CD4-positive, alpha-beta memory T cell (primary cell): ENCODE results near the gene TYMP. TPM values are rescaled to one million over a fixed set of nuclear protein-coding genes. Genes with fewer than 3 reads are reported as not detected.

Experiments
- CTCF ChIA-PET: fragments of 350-600 bp; sonication (Branson Sonifier 250); formaldehyde crosslinking; loops from one replicate; lab custom pipeline; 2021; ENCODE audit warnings: inconsistent platforms; ENCODE audit not compliant: partially characterized antibody; lab: Charles Lee
- POLR2A ChIA-PET: fragments of 350-600 bp; sonication (Branson Sonifier 250); formaldehyde crosslinking; loops from one replicate; lab custom pipeline; 2021; ENCODE audit not compliant: partially characterized antibody; lab: Charles Lee
- DNase-seq, 5 donors: peaks; one replicate each; pipeline versions ENCODE4 v3.0.0 to v3.0.0-alpha.2; 2020 to 2022; ENCODE audit warnings: mixed read lengths in 1 of 5
- H3K27ac ChIP-seq: one replicate; pipeline ENCODE4 v1.7.0; 2013; ENCODE audit warnings: low read depth, low read length
- H3K27me3 ChIP-seq: 2 replicates; pipeline ENCODE4 v1.7.0; 2013; ENCODE audit warnings: mild to moderate bottlenecking, low read length, moderate library complexity; ENCODE audit not compliant: insufficient read depth
- H3K36me3 ChIP-seq: 2 replicates; pipeline ENCODE4 v1.7.0; 2013; ENCODE audit warnings: mild to moderate bottlenecking, low read length, moderate library complexity; ENCODE audit not compliant: insufficient read depth
- H3K4me1 ChIP-seq: 2 replicates; pipeline ENCODE4 v1.7.0; 2013; ENCODE audit warnings: mild to moderate bottlenecking, low read length, moderate library complexity; ENCODE audit not compliant: insufficient read depth
- H3K4me3 ChIP-seq, 2 donors: one replicate each; pipeline ENCODE4 v1.7.0; 2013; ENCODE audit warnings: low read length in 2 of 2, mild to moderate bottlenecking in 1 of 2
- H3K9me3 ChIP-seq, 2 donors: one replicate each; pipeline ENCODE4 v1.7.0; 2013; ENCODE audit warnings: low read length in 2 of 2, control low read depth in 1 of 2; ENCODE audit not compliant: control insufficient read depth in 1 of 2
- H3K27ac Mint-ChIP-seq, 7 donors: one replicate each; pipeline ENCODE4 v1.8.0; 2020 to 2021; ENCODE audit warnings: mixed read lengths in 7 of 7, mild to moderate bottlenecking in 6 of 7, inconsistent platforms in 3 of 7, moderate library complexity in 3 of 7
- H3K27me3 Mint-ChIP-seq, 2 donors: one replicate each; pipeline ENCODE4 v1.8.0; 2020 to 2021; ENCODE audit warnings: mixed read lengths in 2 of 2
- H3K36me3 Mint-ChIP-seq, 2 donors: one replicate each; pipeline ENCODE4 v1.8.0; 2020 to 2021; ENCODE audit warnings: mixed read lengths in 2 of 2, inconsistent platforms in 1 of 2, mild to moderate bottlenecking in 1 of 2
- H3K4me1 Mint-ChIP-seq, 4 donors: one replicate each; pipeline ENCODE4 v1.8.0; 2020 to 2021; ENCODE audit warnings: mixed read lengths in 4 of 4, mild to moderate bottlenecking in 1 of 4
- H3K4me3 Mint-ChIP-seq, 8 donors: one replicate each; pipeline ENCODE4 v1.8.0; 2020 to 2021; ENCODE audit warnings: mixed read lengths in 8 of 8, mild to moderate bottlenecking in 7 of 8, moderate library complexity in 6 of 8, inconsistent platforms in 3 of 8
- H3K9me3 Mint-ChIP-seq, 8 donors: one replicate each; pipeline ENCODE4 v1.8.0; 2020 to 2021; ENCODE audit warnings: mixed read lengths in 8 of 8, mild to moderate bottlenecking in 5 of 8, inconsistent platforms in 3 of 8, moderate library complexity in 1 of 8
- intact Hi-C: fragments of 100-400 bp; cut with micrococcal nuclease; formaldehyde crosslinking; loops from one replicate; pipeline ENCODE4 v1.15.1; 2023
- polyA plus RNA-seq, 2 donors: library from polyadenylated mRNA; unstranded; fragments of 300-500 nt; fragmentation: Illumina TruSeq; gene quantifications; one replicate each; pipeline ENCODE4 v1.2.3, GENCODE V29; 2021
- total RNA-seq, 2 experiments: library from RNA; stranded (reverse); gene quantifications; one replicate each; pipeline ENCODE4 v1.2.3, GENCODE V29; 2021

The TYMP gene
- total and polyA plus RNA-seq, 4 experiments from 2014 or later, result 15.7 to 30.9 (median 20.0) TPM

GRCh38 chr22:50569896-50570535, 40.2 kb upstream of the TYMP start:
- Histone ChIP-seq H3K27ac (no peak overlapping the region), H3K4me3 (no peak overlapping the region), H3K36me3 (peaks cover 25% of the 10 kb centered on the region), H3K4me1 (no peaks in the 10 kb centered on the region), H3K9me3 (no peaks in the 10 kb centered on the region), H3K27me3 (no peaks in the 10 kb centered on the region)
- Mint-ChIP-seq H3K36me3 (peaks cover 20 to 24% of the 10 kb centered on the region in 2 donors), H3K9me3 (no peaks in the 10 kb centered on the region), H3K4me1 (no peaks in the 10 kb centered on the region), H3K4me3 (no peak overlapping the region), H3K27me3 (no peaks in the 10 kb centered on the region), H3K27ac (no peak overlapping the region)
- ChIA-PET CTCF (interaction anchor here (1.0 kb wide), 1 partner anchor 45 kb away, joined by 3 read pairs; the partner anchor contains the start of gene SCO2), POLR2A (interaction anchor here (1.0 to 1.5 kb wide), 2 partner anchors 25 to 44 kb away, joined by 4 read pairs; partner anchors contain the start of gene SCO2)
- no peak for DNase-seq
- intact Hi-C loops, result no loop called here

GRCh38 chr22:50569041-50569459, 39.2 kb upstream of the TYMP start:
- CTCF ChIA-PET, result no interaction called here
- Mint-ChIP-seq H3K4me3 (no peak overlapping the region), H3K27ac (peak overlapping the region in 1 of 7 donors; percentile 25), H3K4me1 (no peaks in the 10 kb centered on the region), H3K27me3 (peaks cover 0 to 2% of the 10 kb centered on the region in 2 donors), H3K9me3 (no peaks in the 10 kb centered on the region), H3K36me3 (peaks cover 20 to 24% of the 10 kb centered on the region in 2 donors)
- H3K27me3 ChIP-seq, result no peaks in the 10 kb centered on the region
- peaks cover 25% of the 10 kb centered on the region for H3K36me3 ChIP-seq
- H3K4me3 ChIP-seq, result no peak overlapping the region
- H3K27ac ChIP-seq, result no peak overlapping the region
- intact Hi-C loops, result no loop called here
- H3K9me3 ChIP-seq, result no peaks in the 10 kb centered on the region
- no peaks in the 10 kb centered on the region for H3K4me1 ChIP-seq
- POLR2A ChIA-PET, result interaction anchor here (0.6 kb wide), 1 partner anchor 14 kb away, joined by 3 read pairs; the partner anchor contains the start of gene CHKB
- no peak for DNase-seq

GRCh38 chr22:50568626-50569025, 38.8 kb upstream of the TYMP start:
- Histone ChIP-seq H3K36me3 (peaks cover 25% of the 10 kb centered on the region), H3K4me1 (peaks cover 1% of the 10 kb centered on the region), H3K27me3 (no peaks in the 10 kb centered on the region), H3K27ac (no peak overlapping the region), H3K9me3 (no peaks in the 10 kb centered on the region), H3K4me3 (no peak overlapping the region)
- no peak overlapping the region for H3K27ac Mint-ChIP-seq
- POLR2A ChIA-PET, result interaction anchor here (0.6 kb wide), 1 partner anchor 14 kb away, joined by 3 read pairs; the partner anchor contains the start of gene CHKB
- H3K4me1 Mint-ChIP-seq, result peaks cover 1 to 2% (median 2%) of the 10 kb centered on the region in 4 donors
- H3K36me3 Mint-ChIP-seq, result peaks cover 20 to 24% of the 10 kb centered on the region in 2 donors
- no peaks in the 10 kb centered on the region for H3K9me3 Mint-ChIP-seq
- intact Hi-C loops, result no loop called here
- H3K4me3 Mint-ChIP-seq, result no peak overlapping the region
- DNase-seq, result no peak
- H3K27me3 Mint-ChIP-seq, result peaks cover 0 to 2% of the 10 kb centered on the region in 2 donors
- CTCF ChIA-PET, result no interaction called here

GRCh38 chr22:50567721-50568252, 38.0 kb upstream of the TYMP start:
- H3K9me3 Mint-ChIP-seq, result no peaks in the 10 kb centered on the region
- H3K36me3 ChIP-seq, result peaks cover 25% of the 10 kb centered on the region
- H3K4me1 ChIP-seq, result peaks cover 8% of the 10 kb centered on the region
- H3K36me3 Mint-ChIP-seq, result peaks cover 21 to 24% of the 10 kb centered on the region in 2 donors
- H3K27me3 Mint-ChIP-seq, result peaks cover 0 to 2% of the 10 kb centered on the region in 2 donors
- intact Hi-C loops, result no loop called here
- H3K4me3 Mint-ChIP-seq, result no peak overlapping the region
- no peak overlapping the region for H3K27ac ChIP-seq
- ChIA-PET POLR2A (no interaction called here), CTCF (no interaction called here)
- H3K4me3 ChIP-seq, result no peak overlapping the region
- no peaks in the 10 kb centered on the region for H3K9me3 ChIP-seq
- DNase-seq, result no peak
- H3K27me3 ChIP-seq, result no peaks in the 10 kb centered on the region
- no peak overlapping the region for H3K27ac Mint-ChIP-seq
- peaks cover 8 to 11% (median 10%) of the 10 kb centered on the region in 4 donors for H3K4me1 Mint-ChIP-seq

GRCh38 chr22:50564289-50564688, 34.5 kb upstream of the TYMP start:
- H3K27me3 Mint-ChIP-seq, result peaks cover 0 to 2% of the 10 kb centered on the region in 2 donors
- intact Hi-C loops, result no loop called here

GRCh38 chr22:50563413-50564160, 33.8 kb upstream of the TYMP start:
- H3K27me3 ChIP-seq, result no peaks in the 10 kb centered on the region
- Mint-ChIP-seq H3K36me3 (peaks cover 2 to 3% of the 10 kb centered on the region in 2 donors), H3K4me3 (peak overlapping the region; percentile 92 to 97 (median 95)), H3K4me1 (peaks cover 13 to 25% (median 20%) of the 10 kb centered on the region in 4 donors), H3K27me3 (peaks cover 0 to 2% of the 10 kb centered on the region in 2 donors), H3K9me3 (no peaks in the 10 kb centered on the region), H3K27ac (peak overlapping the region; percentile 78 to 96 (median 91))
- H3K36me3 ChIP-seq, result peaks cover 1% of the 10 kb centered on the region
- ChIA-PET CTCF (interaction anchor here (0.6 to 4.5 kb wide), 26 partner anchors 10 to 222 kb away, joined by 3 to 33 read pairs (median 5); partner anchors contain the start of genes CHKB, KLHDC7B, LMF2 and NCAPH2), POLR2A (interaction anchor here (1.2 to 4.8 kb wide), 18 partner anchors 10 to 313 kb away, joined by 3 to 65 read pairs (median 8); partner anchors contain the start of genes CHKB, CPT1B, HDAC10 and KLHDC7B)
- peak overlapping the region; percentile 62 to 78 for H3K4me3 ChIP-seq
- H3K9me3 ChIP-seq, result no peaks in the 10 kb centered on the region
- peak overlapping the region; percentile 55 for H3K27ac ChIP-seq
- DNase-seq, result no peak
- H3K4me1 ChIP-seq, result peaks cover 8% of the 10 kb centered on the region
- intact Hi-C loops, result loop anchor here (1.0 to 2.0 kb wide), 3 partner anchors 19 to 319 kb away; partner anchors contain the start of gene KLHDC7B

More at GRCh38 chr22:50564289-50564688, 34.5 kb upstream of the TYMP start:
- H3K9me3 Mint-ChIP-seq, result no peaks in the 10 kb centered on the region
- Histone ChIP-seq H3K27ac (no peak overlapping the region), H3K4me3 (no peak overlapping the region), H3K9me3 (no peaks in the 10 kb centered on the region), H3K4me1 (peaks cover 8% of the 10 kb centered on the region), H3K27me3 (no peaks in the 10 kb centered on the region), H3K36me3 (peaks cover 7% of the 10 kb centered on the region)
- H3K4me3 Mint-ChIP-seq, result peak overlapping the region in 3 of 8 donors; percentile 8 to 33 (median 12)
- DNase-seq, result no peak
- H3K4me1 Mint-ChIP-seq, result peaks cover 13 to 25% (median 20%) of the 10 kb centered on the region in 4 donors
- peaks cover 6 to 8% of the 10 kb centered on the region in 2 donors for H3K36me3 Mint-ChIP-seq
- POLR2A ChIA-PET, result interaction anchor here (0.6 to 4.8 kb wide), 10 partner anchors 16 to 95 kb away, joined by 3 to 65 read pairs (median 12); partner anchors contain the start of genes CHKB, CPT1B, LMF2 and NCAPH2
- CTCF ChIA-PET, result interaction anchor here (0.6 to 4.5 kb wide), 9 partner anchors 12 to 112 kb away, joined by 3 to 33 read pairs (median 9); partner anchors contain the start of gene SCO2
- no peak overlapping the region for H3K27ac Mint-ChIP-seq
